Thoracic aorta (tissue), 2 donors: ENCODE data around the gene ANKRD52. TPM values are rescaled to one million over a fixed set of nuclear protein-coding genes. Genes with fewer than 3 reads are reported as not detected.

Experiments used
- ATAC-seq: fragments of 150-250 bp; one replicate; pipeline ENCODE4 v1.8.0; 2017; ENCODE audit warnings: low read depth; ENCODE audit not compliant: insufficient number of reproducible peaks, low FRiP score
- DNase-seq: peaks from one replicate; pipeline ENCODE4 v3.0.0-alpha.2; 2020; ENCODE audit warnings: low spot score
- H3K27ac ChIP-seq, 2 donors: fragments of 200-600 bp; sonication (generic); 1 replicate in 1 of 2; 2 replicates in 1 of 2; pipeline ENCODE4 v1.5.1; 2016; ENCODE audit warnings: mild to moderate bottlenecking in 2 of 2, moderate library complexity in 2 of 2
- H3K27me3 ChIP-seq: fragments of 200-600 bp; sonication (generic); replicated peaks from 2 replicates; pipeline ENCODE4 v1.6.0; 2016; ENCODE audit warnings: mild to moderate bottlenecking; ENCODE audit not compliant: insufficient read depth
- H3K36me3 ChIP-seq: fragments of 200-600 bp; sonication (generic); one replicate; pipeline ENCODE4 v1.5.1; 2016
- H3K4me1 ChIP-seq, 2 donors: fragments of 200-600 bp; sonication (generic); 1 replicate in 1 of 2; 2 replicates in 1 of 2; pipeline versions ENCODE4 v1.5.1 to v1.6.0; 2016; ENCODE audit warnings: low read depth in 2 of 2, mild to moderate bottlenecking in 1 of 2; ENCODE audit not compliant: control insufficient read depth in 1 of 2
- H3K4me3 ChIP-seq: fragments of 200-600 bp; sonication (generic); 2 replicates; pipeline ENCODE4 v1.5.1; 2016; ENCODE audit warnings: mild to moderate bottlenecking
- H3K9me3 ChIP-seq: fragments of 200-600 bp; sonication (generic); 2 replicates; pipeline ENCODE4 v1.5.1; 2016
- total RNA-seq, 2 donors: library from RNA; depleted of rRNA; stranded (reverse); fragments of >200 nt; gene quantifications; one replicate each; pipeline versions ENCODE4 v1.1.0 to v1.2.3, GENCODE V29; 2016
- TF ChIP-seq, protein P1 (sequence below): fragments of 200-600 bp; sonication (generic); IDR thresholded peaks from one replicate; pipeline ENCODE4 v1.5.1; 2019; ENCODE audit warnings: antibody characterized with exemption

ANKRD52 gene
- total RNA-seq, 2 donors from 2014 or later = 30.9 to 36.3 TPM

DNA sequence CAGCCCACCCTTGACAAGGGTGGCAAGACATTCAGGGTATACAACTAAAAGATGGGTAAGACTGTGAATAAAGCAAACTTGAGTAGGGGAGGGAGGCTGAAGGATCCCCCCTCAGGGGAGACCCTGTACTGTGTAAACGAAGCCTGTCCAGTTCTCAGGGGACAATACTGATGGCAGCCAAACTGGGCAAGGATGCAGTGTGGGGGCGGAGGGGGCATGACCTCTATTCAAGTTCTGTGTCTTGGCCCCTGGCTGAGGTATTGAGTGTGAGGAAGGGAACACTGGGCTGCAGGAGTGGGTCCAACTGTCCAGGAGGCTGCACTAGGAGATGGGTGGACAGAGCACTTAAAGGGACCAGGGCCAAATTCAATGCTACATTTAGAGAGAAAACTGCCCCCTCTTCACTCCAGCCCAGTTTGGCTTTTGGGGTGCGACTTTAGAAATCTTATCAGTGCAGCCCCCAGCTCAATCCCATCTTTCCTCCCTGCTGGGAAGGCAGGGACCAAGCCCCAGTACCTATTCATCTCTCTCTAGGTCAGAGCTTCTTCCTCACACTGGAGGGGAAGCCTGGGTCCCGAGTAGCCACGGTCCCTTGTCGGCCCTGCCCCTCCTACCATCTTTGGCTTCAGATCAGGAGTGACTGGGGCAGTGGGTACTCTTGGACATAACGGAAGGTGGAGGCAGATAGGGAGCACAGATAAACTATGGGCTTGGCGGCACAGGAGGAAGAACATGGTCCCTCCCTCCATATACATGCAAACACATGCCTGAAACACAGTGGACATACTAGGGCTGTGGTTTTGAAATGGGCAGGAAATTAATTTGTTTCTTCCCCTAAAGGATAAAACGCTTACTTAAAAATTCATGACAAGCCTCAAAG lies 16.5 kb downstream of the ANKRD52 start:
- no peaks in the 10 kb centered on the region for H3K27me3 ChIP-seq
- DNase-seq = no peak
- H3K4me1 ChIP-seq = no peaks in the 10 kb centered on the region
- peaks cover 64% of the 10 kb centered on the region for H3K36me3 ChIP-seq
- TF ChIP-seq, protein P1, sequence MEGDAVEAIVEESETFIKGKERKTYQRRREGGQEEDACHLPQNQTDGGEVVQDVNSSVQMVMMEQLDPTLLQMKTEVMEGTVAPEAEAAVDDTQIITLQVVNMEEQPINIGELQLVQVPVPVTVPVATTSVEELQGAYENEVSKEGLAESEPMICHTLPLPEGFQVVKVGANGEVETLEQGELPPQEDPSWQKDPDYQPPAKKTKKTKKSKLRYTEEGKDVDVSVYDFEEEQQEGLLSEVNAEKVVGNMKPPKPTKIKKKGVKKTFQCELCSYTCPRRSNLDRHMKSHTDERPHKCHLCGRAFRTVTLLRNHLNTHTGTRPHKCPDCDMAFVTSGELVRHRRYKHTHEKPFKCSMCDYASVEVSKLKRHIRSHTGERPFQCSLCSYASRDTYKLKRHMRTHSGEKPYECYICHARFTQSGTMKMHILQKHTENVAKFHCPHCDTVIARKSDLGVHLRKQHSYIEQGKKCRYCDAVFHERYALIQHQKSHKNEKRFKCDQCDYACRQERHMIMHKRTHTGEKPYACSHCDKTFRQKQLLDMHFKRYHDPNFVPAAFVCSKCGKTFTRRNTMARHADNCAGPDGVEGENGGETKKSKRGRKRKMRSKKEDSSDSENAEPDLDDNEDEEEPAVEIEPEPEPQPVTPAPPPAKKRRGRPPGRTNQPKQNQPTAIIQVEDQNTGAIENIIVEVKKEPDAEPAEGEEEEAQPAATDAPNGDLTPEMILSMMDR = no peak
- H3K9me3 ChIP-seq = no peaks in the 10 kb centered on the region
- H3K27ac ChIP-seq = no peak overlapping the region
- ATAC-seq = no peak
- H3K4me3 ChIP-seq = no peak overlapping the region

- no peak overlapping the region for H3K4me3 ChIP-seq
- TF ChIP-seq, protein P1 = no peak
- no peaks in the 10 kb centered on the region for H3K4me1 ChIP-seq
- H3K27ac ChIP-seq = no peak overlapping the region
- no peaks in the 10 kb centered on the region for H3K9me3 ChIP-seq
- H3K27me3 ChIP-seq = no peaks in the 10 kb centered on the region
- H3K36me3 ChIP-seq = peaks cover 27% of the 10 kb centered on the region
- ATAC-seq (no peak), DNase-seq (no peak)
Measured at GRCh38 chr12:56237552-56237951, 20.6 kb downstream of the ANKRD52 start.

GRCh38 chr12:56236985-56237384 lies 21.2 kb downstream of the ANKRD52 start:
- no peaks in the 10 kb centered on the region for H3K27me3 ChIP-seq
- DNase-seq (no peak), ATAC-seq (no peak)
- no peak overlapping the region for H3K27ac ChIP-seq
- H3K4me1 ChIP-seq = no peaks in the 10 kb centered on the region
- H3K9me3 ChIP-seq = no peaks in the 10 kb centered on the region
- TF ChIP-seq, protein P1 = no peak
- peaks cover 27% of the 10 kb centered on the region for H3K36me3 ChIP-seq
- H3K4me3 ChIP-seq = no peak overlapping the region

- H3K36me3 ChIP-seq = peaks cover 20% of the 10 kb centered on the region
- no peak overlapping the region for H3K4me3 ChIP-seq
- TF ChIP-seq, protein P1 = no peak
- DNase-seq (no peak), ATAC-seq (no peak)
- no peak overlapping the region for H3K27ac ChIP-seq
- H3K9me3 ChIP-seq = no peaks in the 10 kb centered on the region
- no peaks in the 10 kb centered on the region for H3K4me1 ChIP-seq
- H3K27me3 ChIP-seq = no peaks in the 10 kb centered on the region
Measured at GRCh38 chr12:56236091-56236490, 22.1 kb downstream of the ANKRD52 start.

DNA sequence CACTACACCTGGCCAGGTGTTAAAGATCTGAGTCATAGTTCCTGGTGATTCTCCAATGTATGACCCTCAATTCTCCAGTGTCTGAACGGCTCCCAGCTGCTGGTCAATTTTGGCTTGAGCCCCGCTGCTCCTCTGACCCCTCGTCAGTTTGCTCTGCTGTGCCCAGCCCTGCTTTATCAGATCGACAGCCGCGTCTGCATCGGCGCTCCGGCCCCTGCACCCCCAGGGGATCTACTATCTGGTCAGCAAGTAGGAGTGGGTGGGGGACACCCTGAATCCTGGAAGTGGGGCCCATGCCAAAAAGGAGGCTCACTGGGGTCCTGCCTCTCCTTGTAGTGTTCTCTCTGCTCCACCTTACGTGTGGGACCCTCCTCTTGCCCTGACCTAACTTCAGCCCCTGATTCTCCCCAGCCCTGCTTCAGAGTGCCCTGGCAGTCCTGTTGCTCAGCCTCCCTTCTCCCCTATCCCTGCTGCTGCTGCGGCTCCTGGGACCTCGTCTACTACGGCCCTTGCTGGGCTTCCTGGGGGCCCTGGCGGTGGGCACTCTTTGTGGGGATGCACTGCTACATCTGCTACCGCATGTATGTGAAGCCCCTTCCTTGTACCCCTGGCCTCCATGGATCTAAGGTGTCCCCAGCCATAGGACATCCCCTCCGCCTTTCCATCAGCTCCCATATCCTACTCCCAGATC lies 23.3 kb downstream of the ANKRD52 start:
- ATAC-seq = no peak
- Histone ChIP-seq H3K4me1 (no peaks in the 10 kb centered on the region), H3K4me3 (no peak overlapping the region), H3K27me3 (no peaks in the 10 kb centered on the region), H3K36me3 (peaks cover 9% of the 10 kb centered on the region), H3K27ac (no peak overlapping the region), H3K9me3 (no peaks in the 10 kb centered on the region)
- TF ChIP-seq, protein P1 = no peak
- no peak for DNase-seq
